HG02642 (cell line): ENCODE results near the gene ZAP70.
"Not testable (repeated sequence)": the region's sequence is repeated elsewhere in the genome, so short reads cannot be mapped to it uniquely, and the experiment has no call there.

ENCODE experiments used
- ATAC-seq: cut with Tn5 transposase; IDR thresholded peaks from one replicate; pipeline ENCODE4 v1.9.1; 2021; ENCODE audit warnings: mild to moderate bottlenecking; ENCODE audit not compliant: unreplicated experiment, poor library complexity

ZAP70 gene

GRCh38 chr2:97697252-97698235 is 15.8 kb upstream of the ZAP70 start:
- peak; percentile 78 for ATAC-seq

- no peak for ATAC-seq
Measured at GRCh38 chr2:97698530-97698929, 14.8 kb upstream of the ZAP70 start.

GRCh38 chr2:97699765-97700444 is 13.5 kb upstream of the ZAP70 start:
- no peak for ATAC-seq

GRCh38 chr2:97701186-97701585 is 12.2 kb upstream of the ZAP70 start:
- no peak for ATAC-seq

- ATAC-seq = no peak
Measured at GRCh38 chr2:97701851-97702465, 11.4 kb upstream of the ZAP70 start.

- no peak for ATAC-seq
Measured at GRCh38 chr2:97702731-97703470, 10.5 kb upstream of the ZAP70 start.

- no peak for ATAC-seq
Measured at GRCh38 chr2:97703741-97704140, 9.6 kb upstream of the ZAP70 start.

GRCh38 chr2:97704989-97705388 is 8.4 kb upstream of the ZAP70 start:
- no peak for ATAC-seq

GRCh38 chr2:97706112-97706511 is 7.3 kb upstream of the ZAP70 start:
- ATAC-seq = no peak

GRCh38 chr2:97706708-97707345 is 6.5 kb upstream of the ZAP70 start:
- ATAC-seq = no peak

GRCh38 chr2:97707362-97708047 is 5.9 kb upstream of the ZAP70 start:
- no peak for ATAC-seq

GRCh38 chr2:97708048-97708380 is 5.4 kb upstream of the ZAP70 start:
- ATAC-seq = no peak

GRCh38 chr2:97708608-97709007 is 4.8 kb upstream of the ZAP70 start:
- no peak for ATAC-seq

- no peak for ATAC-seq
Measured at GRCh38 chr2:97711394-97711711, 2.0 kb upstream of the ZAP70 start.

GRCh38 chr2:97712175-97712574 is 1.2 kb upstream of the ZAP70 start:
- ATAC-seq = not testable (repeated sequence)

GRCh38 chr2:97712693-97713295 is 582 bp upstream of the ZAP70 start:
- ATAC-seq = no peak

- ATAC-seq = no peak
Measured at GRCh38 chr2:97714084-97714949, 941 bp downstream of the ZAP70 start.

GRCh38 chr2:97714950-97715652 is 1.7 kb downstream of the ZAP70 start:
- ATAC-seq = no peak
